Testis (tissue), 2 donors: Measurements from ENCODE around the gene CFAP58.

ENCODE experiments used
- POLR2A ChIP-seq: fragments of 450-650 bp; IDR thresholded peaks from one replicate; pipeline ENCODE4 v1.6.1; 2017; ENCODE audit warnings: antibody characterized with exemption, mild to moderate bottlenecking, moderate library complexity
- TF ChIP-seq, protein P1 (sequence below), 3 experiments: fragments of 450-650 bp in 2 of 3; fragments of 200-600 bp in 1 of 3; sonication (generic) in 1 of 3; IDR thresholded peaks; one replicate each; pipeline ENCODE4 v1.5.1; 2016 to 2019; ENCODE audit warnings: antibody characterized with exemption in 3 of 3, mild to moderate bottlenecking in 2 of 3, moderate library complexity in 1 of 3

DNA sequence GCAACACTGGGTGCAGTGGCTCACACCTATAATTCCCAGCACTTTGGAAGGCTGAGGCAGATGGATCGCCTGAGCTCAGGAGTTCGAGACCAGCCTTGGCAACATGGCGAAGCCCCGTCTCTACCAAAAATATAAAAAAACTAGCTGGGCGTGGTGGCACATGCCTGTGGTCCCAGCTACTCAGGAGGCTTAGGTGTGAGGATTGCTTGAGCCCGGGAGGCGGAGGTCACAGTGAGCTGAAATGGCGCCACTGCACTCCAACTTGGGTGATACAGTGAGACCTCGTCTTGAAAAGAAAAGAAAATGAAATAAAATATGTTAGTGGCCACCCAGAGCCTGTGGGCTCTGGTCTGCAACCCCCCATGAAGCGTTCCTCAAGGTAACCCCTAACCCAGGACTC, 28.7 kb upstream of the CFAP58 start:
- TF ChIP-seq, protein P1, sequence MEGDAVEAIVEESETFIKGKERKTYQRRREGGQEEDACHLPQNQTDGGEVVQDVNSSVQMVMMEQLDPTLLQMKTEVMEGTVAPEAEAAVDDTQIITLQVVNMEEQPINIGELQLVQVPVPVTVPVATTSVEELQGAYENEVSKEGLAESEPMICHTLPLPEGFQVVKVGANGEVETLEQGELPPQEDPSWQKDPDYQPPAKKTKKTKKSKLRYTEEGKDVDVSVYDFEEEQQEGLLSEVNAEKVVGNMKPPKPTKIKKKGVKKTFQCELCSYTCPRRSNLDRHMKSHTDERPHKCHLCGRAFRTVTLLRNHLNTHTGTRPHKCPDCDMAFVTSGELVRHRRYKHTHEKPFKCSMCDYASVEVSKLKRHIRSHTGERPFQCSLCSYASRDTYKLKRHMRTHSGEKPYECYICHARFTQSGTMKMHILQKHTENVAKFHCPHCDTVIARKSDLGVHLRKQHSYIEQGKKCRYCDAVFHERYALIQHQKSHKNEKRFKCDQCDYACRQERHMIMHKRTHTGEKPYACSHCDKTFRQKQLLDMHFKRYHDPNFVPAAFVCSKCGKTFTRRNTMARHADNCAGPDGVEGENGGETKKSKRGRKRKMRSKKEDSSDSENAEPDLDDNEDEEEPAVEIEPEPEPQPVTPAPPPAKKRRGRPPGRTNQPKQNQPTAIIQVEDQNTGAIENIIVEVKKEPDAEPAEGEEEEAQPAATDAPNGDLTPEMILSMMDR (IDR thresholded peaks at IDR 0.05): no peak
- no peak for TF ChIP-seq POLR2A
